ENCODE data around the gene ZNF286A.
"Not testable (repeated sequence)": the region's sequence is repeated elsewhere in the genome, so short reads cannot be mapped to it uniquely, and the experiment has no call there.

The ZNF286A gene

GRCh38 chr17:15699413-15699924 lies at the start of gene ZNF286A:
Gene ZNF286A, plus strand, starts transcription at chr17:15699752. Its CDS starts 578 bp downstream, at chr17:15700330.
- DNase-seq, result peak; percentile 86 to 98

GRCh38 chr17:15649861-15650421 lies 49.6 kb upstream of the ZNF286A start:
- no peak for DNase-seq

GRCh38 chr17:15650741-15651582 lies 48.6 kb upstream of the ZNF286A start:
- no peak for DNase-seq

- peak in 1 of 2 donors; percentile 4 for DNase-seq
Observed at GRCh38 chr17:15651583-15652110, 47.9 kb upstream of the ZNF286A start.

- no peak for DNase-seq
Observed at GRCh38 chr17:15652960-15653359, 46.6 kb upstream of the ZNF286A start.

- DNase-seq, result not testable (repeated sequence)
Observed at GRCh38 chr17:15654401-15654800, 45.2 kb upstream of the ZNF286A start.

GRCh38 chr17:15654886-15655561 lies 44.5 kb upstream of the ZNF286A start:
- no peak for DNase-seq

GRCh38 chr17:15657868-15658267 lies 41.7 kb upstream of the ZNF286A start:
- DNase-seq, result no peak

GRCh38 chr17:15658296-15658695 lies 41.3 kb upstream of the ZNF286A start:
- DNase-seq, result no peak

GRCh38 chr17:15659236-15659635 lies 40.3 kb upstream of the ZNF286A start:
- no peak for DNase-seq

- DNase-seq, result no peak
Observed at GRCh38 chr17:15659663-15660062, 39.9 kb upstream of the ZNF286A start.

- DNase-seq, result no peak
Observed at GRCh38 chr17:15660077-15660476, 39.5 kb upstream of the ZNF286A start.

GRCh38 chr17:15662681-15663080 lies 36.9 kb upstream of the ZNF286A start:
- DNase-seq, result no peak

- no peak for DNase-seq
Observed at GRCh38 chr17:15663176-15663575, 36.4 kb upstream of the ZNF286A start.

GRCh38 chr17:15663691-15664090 lies 35.9 kb upstream of the ZNF286A start:
- no peak for DNase-seq

GRCh38 chr17:15669526-15669925 lies 30.0 kb upstream of the ZNF286A start:
- DNase-seq, result not testable (repeated sequence)

- DNase-seq, result not testable (repeated sequence)
Observed at GRCh38 chr17:15674640-15675039, 24.9 kb upstream of the ZNF286A start.

GRCh38 chr17:15675991-15676390 lies 23.6 kb upstream of the ZNF286A start:
- not testable (repeated sequence) for DNase-seq

GRCh38 chr17:15683135-15683534 lies 16.4 kb upstream of the ZNF286A start:
- not testable (repeated sequence) for DNase-seq

GRCh38 chr17:15683824-15684478 lies 15.6 kb upstream of the ZNF286A start, which contains the start of gene TRIM16:
Gene TRIM16, minus strand, starts transcription at chr17:15684311. Its CDS starts 32,702 bp downstream, at chr17:15651609.
- peak; percentile 69 to 70 for DNase-seq

- DNase-seq, result not testable (repeated sequence)
Observed at GRCh38 chr17:15687494-15687893, 12.1 kb upstream of the ZNF286A start.

- not testable (repeated sequence) for DNase-seq
Observed at GRCh38 chr17:15698967-15699366, 585 bp upstream of the ZNF286A start.

Measured in stimulated activated CD4-positive, alpha-beta T cell treated with anti-CD3 and anti-CD28 coated beads, Interleukin-2, amount 100 ng/mL, for 48 hours (primary cell).